ENCODE data around the gene COG1. TPM values are rescaled to one million over a fixed set of nuclear protein-coding genes. Genes with fewer than 3 reads are reported as not detected.

The COG1 gene
- total RNA-seq, 1 donor from 2014 or later = 35.8 TPM

DNA sequence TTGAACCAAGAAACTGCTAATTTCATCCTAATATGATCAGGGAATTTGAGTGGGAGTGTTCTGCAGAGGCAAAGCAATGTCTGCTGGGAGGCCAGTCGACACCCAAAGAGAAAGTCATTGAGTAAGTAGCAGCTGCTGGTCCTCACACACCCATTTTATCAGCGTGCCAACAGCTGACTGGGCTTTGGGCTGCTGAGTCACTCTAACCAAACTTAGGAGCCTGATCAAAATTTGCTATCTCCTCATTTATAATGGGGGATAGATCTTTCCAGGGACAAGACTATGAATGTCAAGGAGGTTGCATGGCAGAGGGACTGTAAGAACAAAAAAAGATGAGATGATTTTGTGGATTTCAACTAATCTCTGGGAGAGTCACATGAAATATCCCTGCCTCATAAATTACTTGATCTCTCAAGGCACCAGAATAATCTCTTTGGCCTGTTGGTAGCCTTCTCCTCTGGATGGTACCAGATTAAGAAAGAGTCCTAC is 35.9 kb downstream of the COG1 start:
- Mint-ChIP-seq H3K4me3 (peak overlapping the region; percentile 50), H3K27ac (ENCODE audit: unreplicated experiment) (no peak overlapping the region), H3K27me3 (ENCODE audit: low read depth) (no peaks in the 10 kb centered on the region), H3K36me3 (ENCODE audit: low read depth) (no peaks in the 10 kb centered on the region), H3K4me1 (peaks cover 33% of the 10 kb centered on the region), H3K9me3 (no peaks in the 10 kb centered on the region)
- no peak for DNase-seq (ENCODE audit: low read depth, low spot score)
- TF ChIP-seq CTCF (conservative IDR thresholded peaks at IDR 0.05) = no peak

GRCh38 chr17:73230088-73230487 is 37.2 kb downstream of the COG1 start:
- Mint-ChIP-seq H3K9me3 (no peaks in the 10 kb centered on the region), H3K36me3 (ENCODE audit: low read depth) (no peaks in the 10 kb centered on the region), H3K4me3 (peak overlapping the region; percentile 99), H3K27ac (ENCODE audit: unreplicated experiment) (no peak overlapping the region), H3K4me1 (peaks cover 30% of the 10 kb centered on the region), H3K27me3 (ENCODE audit: low read depth) (no peaks in the 10 kb centered on the region)
- TF ChIP-seq CTCF (conservative IDR thresholded peaks at IDR 0.05) = no peak
- DNase-seq (ENCODE audit: low read depth, low spot score) = no peak

- Mint-ChIP-seq H3K27ac (ENCODE audit: unreplicated experiment) (peak overlapping the region; percentile 62), H3K36me3 (ENCODE audit: low read depth) (peaks cover 4% of the 10 kb centered on the region), H3K27me3 (ENCODE audit: low read depth) (no peaks in the 10 kb centered on the region), H3K4me1 (peaks cover 30% of the 10 kb centered on the region), H3K4me3 (peak overlapping the region; percentile 99), H3K9me3 (no peaks in the 10 kb centered on the region)
- no peak for DNase-seq (ENCODE audit: low read depth, low spot score)
- TF ChIP-seq CTCF (conservative IDR thresholded peaks at IDR 0.05) = no peak
Observed at GRCh38 chr17:73231395-73231794, 38.5 kb downstream of the COG1 start.

DNA sequence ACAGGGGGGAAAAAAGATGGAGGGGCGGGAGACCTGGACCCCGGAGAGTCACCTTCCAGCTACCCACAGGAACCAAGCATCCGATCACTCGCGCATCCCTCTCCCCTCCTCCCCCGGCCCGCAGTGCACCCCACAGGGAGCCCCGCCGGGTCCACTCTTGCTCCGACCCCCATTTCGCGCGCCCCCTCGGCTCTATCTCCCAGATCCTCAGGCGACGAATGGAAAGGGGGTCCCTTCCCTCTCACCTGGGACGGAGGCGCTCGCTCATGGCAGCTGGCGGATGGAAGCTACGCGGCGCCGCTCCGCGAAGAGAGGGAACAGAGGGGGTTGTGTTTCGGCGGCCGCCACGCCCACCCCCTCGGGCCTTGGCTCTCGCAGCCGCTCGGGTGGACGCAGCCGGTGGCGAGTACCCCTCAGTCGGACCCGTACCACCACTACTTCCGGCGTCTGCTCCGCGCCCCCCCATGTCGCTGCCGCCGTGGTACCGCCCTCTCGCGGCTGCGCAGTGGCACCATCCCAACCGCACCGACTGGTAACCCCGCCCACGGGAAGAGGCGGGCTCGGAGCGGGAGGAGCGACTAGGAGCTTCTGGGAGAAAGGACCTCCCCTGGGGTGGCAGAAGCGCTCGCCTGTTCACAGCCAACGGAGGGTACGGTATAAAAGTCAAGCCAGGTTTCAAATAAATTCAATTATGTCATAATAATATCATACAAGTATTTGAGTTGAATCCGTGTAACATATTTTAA is 39.2 kb downstream of the COG1 start:
- DNase-seq (ENCODE audit: low read depth, low spot score) = peak; percentile 98
- TF ChIP-seq CTCF (conservative IDR thresholded peaks at IDR 0.05) = no peak
- H3K27me3 Mint-ChIP-seq (ENCODE audit: low read depth) = no peaks in the 10 kb centered on the region
- H3K27ac Mint-ChIP-seq (ENCODE audit: unreplicated experiment) = peak overlapping the region; percentile 100
- peak overlapping the region; percentile 99 for H3K4me3 Mint-ChIP-seq
- peaks cover 30% of the 10 kb centered on the region for H3K4me1 Mint-ChIP-seq
- no peaks in the 10 kb centered on the region for H3K9me3 Mint-ChIP-seq
- peaks cover 4% of the 10 kb centered on the region for H3K36me3 Mint-ChIP-seq (ENCODE audit: low read depth)

GRCh38 chr17:73232587-73233373 is 39.9 kb downstream of the COG1 start:
- H3K27ac Mint-ChIP-seq (ENCODE audit: unreplicated experiment) = peak overlapping the region; percentile 100
- no peaks in the 10 kb centered on the region for H3K27me3 Mint-ChIP-seq (ENCODE audit: low read depth)
- H3K4me3 Mint-ChIP-seq = peak overlapping the region; percentile 99
- peaks cover 35% of the 10 kb centered on the region for H3K4me1 Mint-ChIP-seq
- H3K36me3 Mint-ChIP-seq (ENCODE audit: low read depth) = peaks cover 4% of the 10 kb centered on the region
- TF ChIP-seq CTCF (conservative IDR thresholded peaks at IDR 0.05) = no peak
- DNase-seq (ENCODE audit: low read depth, low spot score) = no peak
- no peaks in the 10 kb centered on the region for H3K9me3 Mint-ChIP-seq
